KG1 (cell line): ENCODE data around the gene IGFLR1.
"Not testable (repeated sequence)": the region's sequence is repeated elsewhere in the genome, so short reads cannot be mapped to it uniquely, and the experiment has no call there.

Experiments used
- DNase-seq: peaks from one replicate; lab custom pipeline; 2025; lab: John Stamatoyannopoulos, UW

Gene IGFLR1

GRCh38 chr19:35704218-35704617 lies 38.0 kb downstream of the IGFLR1 start, which contains the start of gene ZBTB32:
Gene ZBTB32, plus strand, starts transcription at chr19:35704558. Its CDS starts 10,069 bp downstream, at chr19:35714627.
- no peak for DNase-seq

- DNase-seq: no peak
Measured at GRCh38 chr19:35703343-35703742, 38.9 kb downstream of the IGFLR1 start.

- peak; percentile 84 for DNase-seq
Measured at GRCh38 chr19:35702223-35703012, 39.8 kb downstream of the IGFLR1 start.

GRCh38 chr19:35696835-35697234 lies 45.4 kb downstream of the IGFLR1 start:
- no peak for DNase-seq

- no peak for DNase-seq
Measured at GRCh38 chr19:35695895-35696422, 46.3 kb downstream of the IGFLR1 start.

- peak; percentile 83 for DNase-seq
Measured at GRCh38 chr19:35693835-35694599, 48.2 kb downstream of the IGFLR1 start.

- DNase-seq: no peak
Measured at GRCh38 chr19:35693422-35693821, 48.8 kb downstream of the IGFLR1 start.

GRCh38 chr19:35692010-35692409 lies 50.2 kb downstream of the IGFLR1 start:
- DNase-seq: no peak

GRCh38 chr19:35691106-35691505 lies 51.1 kb downstream of the IGFLR1 start:
- DNase-seq: not testable (repeated sequence)

- no peak for DNase-seq
Measured at GRCh38 chr19:35689836-35690235, 52.4 kb downstream of the IGFLR1 start.
